AG04449 (cell line): ENCODE measurements around the gene SEMA5A.

ENCODE experiments used
- CTCF ChIA-PET: fragments of 350-600 bp; formaldehyde crosslinking; extraction: SDS; loops from one replicate; lab custom pipeline; 2021; ENCODE audit warnings: antibody characterized with exemption; lab: Yijun Ruan, JAX
- POLR2A ChIA-PET: fragments of 400-600, 350-600 bp; formaldehyde crosslinking; extraction: SDS; loops from one replicate; lab custom pipeline; 2020; ENCODE audit warnings: antibody characterized with exemption, inconsistent platforms; lab: Yijun Ruan, JAX
- DNase-seq: peaks from one replicate; pipeline ENCODE4 v3.0.0-alpha.2; 2010; ENCODE audit warnings: low read depth, low spot score
- H3K4me3 ChIP-seq: 2 replicates; pipeline ENCODE4 v1.5.1; 2011; ENCODE audit warnings: low read depth, mild to moderate bottlenecking, control low read depth, low read length
- CTCF ChIP-seq: IDR thresholded peaks from one replicate; pipeline ENCODE4 v1.5.1; 2011; ENCODE audit warnings: mild to moderate bottlenecking, moderate library complexity, low read length, control low read depth, inconsistent platforms; ENCODE audit not compliant: insufficient read depth; ENCODE audit errors: missing control alignments

Gene SEMA5A

DNA sequence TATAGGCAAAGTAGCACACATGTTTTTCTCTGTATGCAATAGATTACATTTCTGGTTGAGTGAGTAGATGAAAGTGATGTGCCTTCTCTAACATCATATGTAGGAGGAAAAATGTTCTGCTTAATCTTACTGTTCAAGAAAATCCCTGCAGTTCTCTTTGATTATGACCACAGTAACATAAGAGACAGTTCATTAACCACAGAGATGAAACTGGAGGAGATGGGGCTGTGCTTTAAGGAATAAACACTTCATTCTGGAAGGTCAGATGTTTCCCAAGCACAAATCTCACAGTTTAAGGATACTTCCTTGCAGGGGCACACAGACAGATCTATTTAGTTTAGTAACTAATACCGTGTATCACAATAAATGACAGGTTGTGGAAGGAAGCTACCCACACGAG, 150.2 kb downstream of the SEMA5A start:
- no peak for TF ChIP-seq CTCF
- H3K4me3 ChIP-seq: no peak overlapping the region
- ChIA-PET POLR2A (no interaction called here), CTCF (no interaction called here)
- DNase-seq: no peak

- DNase-seq: no peak
- POLR2A ChIA-PET: no interaction called here
- TF ChIP-seq CTCF: no peak
- CTCF ChIA-PET: no interaction called here
- H3K4me3 ChIP-seq: no peak overlapping the region
Measured at GRCh38 chr5:9394221-9394620, 151.7 kb downstream of the SEMA5A start.

DNA sequence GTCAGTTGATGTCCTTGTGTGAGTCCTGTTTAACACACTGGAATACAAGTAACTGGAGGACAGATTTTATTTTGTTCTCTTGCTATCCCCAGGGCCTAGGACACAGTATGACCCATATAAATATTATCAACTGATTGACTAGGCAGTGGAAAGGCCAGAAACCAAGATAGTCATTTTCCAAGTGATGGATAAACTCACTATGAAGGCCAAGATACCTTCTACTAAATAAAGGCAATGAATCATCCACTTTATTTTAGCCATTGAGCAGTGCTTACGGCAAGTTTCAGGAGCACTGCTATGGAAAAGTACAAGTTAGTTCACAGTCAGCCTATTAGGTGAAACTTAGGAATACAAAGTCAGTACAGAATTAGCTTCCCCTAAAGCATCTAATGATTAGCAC, 153.2 kb downstream of the SEMA5A start:
- TF ChIP-seq CTCF: no peak
- DNase-seq: no peak
- ChIA-PET CTCF (interaction anchor here (1.0 kb wide), 1 partner anchor 151 kb away, joined by 3 read pairs; no protein-coding TSS in a partner anchor), POLR2A (no interaction called here)
- H3K4me3 ChIP-seq: no peak overlapping the region

DNA sequence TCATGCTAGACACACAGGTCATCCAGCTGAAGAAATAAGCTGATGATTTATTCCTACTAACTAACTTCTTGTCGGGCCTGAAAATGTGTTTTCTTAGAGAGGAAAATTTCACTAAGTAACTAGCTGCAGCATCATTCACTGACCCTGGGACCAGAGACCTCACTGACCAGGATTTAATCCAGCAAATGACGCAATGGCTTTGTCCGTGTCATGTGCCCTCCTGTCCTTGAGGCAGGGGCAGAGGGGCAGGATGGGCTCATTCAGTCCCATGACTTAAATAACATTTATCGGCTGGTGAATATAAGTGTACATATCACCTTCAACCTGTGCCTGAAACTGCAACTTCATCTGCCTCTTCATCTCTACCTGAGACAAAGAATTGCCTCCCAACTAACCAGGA, 154.8 kb downstream of the SEMA5A start:
- POLR2A ChIA-PET: no interaction called here
- no peak for DNase-seq
- TF ChIP-seq CTCF: no peak
- CTCF ChIA-PET: no interaction called here
- no peak overlapping the region for H3K4me3 ChIP-seq

GRCh38 chr5:9390113-9390512, 155.8 kb downstream of the SEMA5A start:
- CTCF ChIA-PET: no interaction called here

GRCh38 chr5:9388941-9389674, 156.8 kb downstream of the SEMA5A start:
- ChIA-PET CTCF (interaction anchor here (0.8 kb wide), 1 partner anchor 62 kb away, joined by 3 read pairs; no protein-coding TSS in a partner anchor), POLR2A (no interaction called here)
- H3K4me3 ChIP-seq: no peak overlapping the region
- no peak for TF ChIP-seq CTCF
- DNase-seq: no peak

More at GRCh38 chr5:9390113-9390512, 155.8 kb downstream of the SEMA5A start:
- no peak for TF ChIP-seq CTCF
- POLR2A ChIA-PET: no interaction called here
- no peak for DNase-seq
- no peak overlapping the region for H3K4me3 ChIP-seq
